ENCODE measurements around the gene ABCB1.

DNA sequence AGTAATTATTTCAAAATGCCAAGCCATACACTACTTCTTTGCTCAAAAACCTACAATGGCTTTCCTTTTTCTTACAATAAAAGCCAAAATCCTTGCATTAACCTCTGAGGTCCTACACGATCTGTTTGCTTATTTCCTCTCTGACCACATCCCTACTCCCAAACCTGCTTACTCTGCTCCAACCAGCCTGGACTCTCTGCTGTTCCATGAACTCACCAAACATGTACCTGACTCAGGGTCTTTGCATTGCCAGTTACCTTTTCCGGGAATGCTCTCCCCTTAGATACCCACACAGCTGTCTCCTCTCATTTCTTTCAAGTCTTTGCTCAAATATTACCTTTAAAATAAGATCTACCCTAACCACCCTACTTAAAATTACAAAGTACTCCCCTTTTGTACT lies 127.5 kb downstream of the ABCB1 start:
- TF ChIP-seq POLR2A (IDR thresholded peaks at IDR 0.05; ENCODE audit: low read depth, low read length) (no peak), EZH2 (IDR thresholded peaks at IDR 0.05; ENCODE audit: borderline replicate concordance, low read depth, low read length, severe bottlenecking) (no peak), GATA2 (IDR thresholded peaks at IDR 0.05; ENCODE audit: insufficient read depth, insufficient read length, low read depth, low read length) (no peak), POLR2AphosphoS5 (IDR thresholded peaks at IDR 0.05; ENCODE audit: insufficient read depth, low read depth, low read length) (no peak), MYC (IDR thresholded peaks at IDR 0.05; ENCODE audit: low read depth, low read length) (no peak)
- TF ChIP-seq, protein P1, sequence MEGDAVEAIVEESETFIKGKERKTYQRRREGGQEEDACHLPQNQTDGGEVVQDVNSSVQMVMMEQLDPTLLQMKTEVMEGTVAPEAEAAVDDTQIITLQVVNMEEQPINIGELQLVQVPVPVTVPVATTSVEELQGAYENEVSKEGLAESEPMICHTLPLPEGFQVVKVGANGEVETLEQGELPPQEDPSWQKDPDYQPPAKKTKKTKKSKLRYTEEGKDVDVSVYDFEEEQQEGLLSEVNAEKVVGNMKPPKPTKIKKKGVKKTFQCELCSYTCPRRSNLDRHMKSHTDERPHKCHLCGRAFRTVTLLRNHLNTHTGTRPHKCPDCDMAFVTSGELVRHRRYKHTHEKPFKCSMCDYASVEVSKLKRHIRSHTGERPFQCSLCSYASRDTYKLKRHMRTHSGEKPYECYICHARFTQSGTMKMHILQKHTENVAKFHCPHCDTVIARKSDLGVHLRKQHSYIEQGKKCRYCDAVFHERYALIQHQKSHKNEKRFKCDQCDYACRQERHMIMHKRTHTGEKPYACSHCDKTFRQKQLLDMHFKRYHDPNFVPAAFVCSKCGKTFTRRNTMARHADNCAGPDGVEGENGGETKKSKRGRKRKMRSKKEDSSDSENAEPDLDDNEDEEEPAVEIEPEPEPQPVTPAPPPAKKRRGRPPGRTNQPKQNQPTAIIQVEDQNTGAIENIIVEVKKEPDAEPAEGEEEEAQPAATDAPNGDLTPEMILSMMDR (IDR thresholded peaks at IDR 0.05; ENCODE audit: extremely low read depth in 1 of 2, insufficient read depth in 1 of 2, low read depth in 1 of 2, low read length in 2 of 2) = no peak
- TF ChIP-seq, protein P2, sequence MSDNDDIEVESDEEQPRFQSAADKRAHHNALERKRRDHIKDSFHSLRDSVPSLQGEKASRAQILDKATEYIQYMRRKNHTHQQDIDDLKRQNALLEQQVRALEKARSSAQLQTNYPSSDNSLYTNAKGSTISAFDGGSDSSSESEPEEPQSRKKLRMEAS (IDR thresholded peaks at IDR 0.05; ENCODE audit: insufficient read depth, insufficient read length) = no peak
